Thoracic aorta (tissue), 2 donors: ENCODE data around the gene CCL22. TPM values are rescaled to one million over a fixed set of nuclear protein-coding genes. Genes with fewer than 3 reads are reported as not detected.
A peak's percentile ranks its signal among the peaks of the same experiment; 100 is the strongest.

Experiments used
- ATAC-seq: fragments of 150-250 bp; one replicate; pipeline ENCODE4 v1.8.0; 2017; ENCODE audit warnings: low read depth; ENCODE audit not compliant: insufficient number of reproducible peaks, low FRiP score
- DNase-seq: peaks from one replicate; pipeline ENCODE4 v3.0.0-alpha.2; 2020; ENCODE audit warnings: low spot score
- H3K27ac ChIP-seq, 2 donors: fragments of 200-600 bp; sonication (generic); 1 replicate in 1 of 2; 2 replicates in 1 of 2; pipeline ENCODE4 v1.5.1; 2016; ENCODE audit warnings: mild to moderate bottlenecking in 2 of 2, moderate library complexity in 2 of 2
- H3K27me3 ChIP-seq: fragments of 200-600 bp; sonication (generic); replicated peaks from 2 replicates; pipeline ENCODE4 v1.6.0; 2016; ENCODE audit warnings: mild to moderate bottlenecking; ENCODE audit not compliant: insufficient read depth
- H3K36me3 ChIP-seq: fragments of 200-600 bp; sonication (generic); one replicate; pipeline ENCODE4 v1.5.1; 2016
- H3K4me1 ChIP-seq, 2 donors: fragments of 200-600 bp; sonication (generic); 1 replicate in 1 of 2; 2 replicates in 1 of 2; pipeline versions ENCODE4 v1.5.1 to v1.6.0; 2016; ENCODE audit warnings: low read depth in 2 of 2, mild to moderate bottlenecking in 1 of 2; ENCODE audit not compliant: control insufficient read depth in 1 of 2
- H3K4me3 ChIP-seq: fragments of 200-600 bp; sonication (generic); 2 replicates; pipeline ENCODE4 v1.5.1; 2016; ENCODE audit warnings: mild to moderate bottlenecking
- H3K9me3 ChIP-seq: fragments of 200-600 bp; sonication (generic); 2 replicates; pipeline ENCODE4 v1.5.1; 2016
- CTCF ChIP-seq: fragments of 200-600 bp; sonication (generic); IDR thresholded peaks from one replicate; pipeline ENCODE4 v1.5.1; 2019; ENCODE audit warnings: antibody characterized with exemption
- total RNA-seq, 2 donors: library from RNA; depleted of rRNA; stranded (reverse); fragments of >200 nt; gene quantifications; one replicate each; pipeline versions ENCODE4 v1.1.0 to v1.2.3, GENCODE V29; 2016

The CCL22 gene
- total RNA-seq, 2 donors from 2014 or later, result not detected

GRCh38 chr16:57361404-57361803 lies 2.8 kb downstream of the CCL22 start:
- no peaks in the 10 kb centered on the region for H3K27me3 ChIP-seq
- no peaks in the 10 kb centered on the region for H3K36me3 ChIP-seq
- ATAC-seq (no peak), DNase-seq (no peak)
- TF ChIP-seq CTCF, result no peak
- peaks cover 0 to 6% of the 10 kb centered on the region in 2 donors for H3K4me1 ChIP-seq
- H3K4me3 ChIP-seq, result no peak overlapping the region
- H3K27ac ChIP-seq, result no peak overlapping the region
- no peaks in the 10 kb centered on the region for H3K9me3 ChIP-seq

- TF ChIP-seq CTCF, result no peak
- no peak for ATAC-seq
- H3K36me3 ChIP-seq, result no peaks in the 10 kb centered on the region
- peaks cover 0 to 10% of the 10 kb centered on the region in 2 donors for H3K4me1 ChIP-seq
- H3K9me3 ChIP-seq, result no peaks in the 10 kb centered on the region
- no peaks in the 10 kb centered on the region for H3K27me3 ChIP-seq
- H3K27ac ChIP-seq, result no peak overlapping the region
- H3K4me3 ChIP-seq, result no peak overlapping the region
- DNase-seq, result no peak
Observed at GRCh38 chr16:57364143-57364542, 5.6 kb downstream of the CCL22 start.

GRCh38 chr16:57366544-57367040 lies 8.0 kb downstream of the CCL22 start:
- no peak overlapping the region for H3K27ac ChIP-seq
- ATAC-seq, result no peak
- H3K36me3 ChIP-seq, result no peaks in the 10 kb centered on the region

GRCh38 chr16:57367116-57367752 lies 8.7 kb downstream of the CCL22 start:
- peak; percentile 29 for ATAC-seq
- no peak overlapping the region for H3K4me3 ChIP-seq
- H3K36me3 ChIP-seq, result no peaks in the 10 kb centered on the region
- no peak for TF ChIP-seq CTCF
- H3K27ac ChIP-seq, result no peak overlapping the region
- H3K4me1 ChIP-seq, result peaks cover 10 to 18% of the 10 kb centered on the region in 2 donors
- H3K9me3 ChIP-seq, result no peaks in the 10 kb centered on the region
- no peak for DNase-seq
- no peaks in the 10 kb centered on the region for H3K27me3 ChIP-seq

More at GRCh38 chr16:57366544-57367040, 8.0 kb downstream of the CCL22 start:
- H3K9me3 ChIP-seq, result no peaks in the 10 kb centered on the region
- H3K4me1 ChIP-seq, result peaks cover 5 to 13% of the 10 kb centered on the region in 2 donors
- H3K27me3 ChIP-seq, result no peaks in the 10 kb centered on the region
- no peak overlapping the region for H3K4me3 ChIP-seq
- no peak for DNase-seq
- TF ChIP-seq CTCF, result no peak

GRCh38 chr16:57371494-57372371 lies 13.2 kb downstream of the CCL22 start:
- Histone ChIP-seq H3K4me3 (peak overlapping the region; percentile 85), H3K9me3 (no peaks in the 10 kb centered on the region), H3K36me3 (no peaks in the 10 kb centered on the region), H3K27me3 (no peaks in the 10 kb centered on the region), H3K27ac (peak overlapping the region; percentile 98), H3K4me1 (peaks cover 14 to 39% of the 10 kb centered on the region in 2 donors)
- ATAC-seq, result no peak
- no peak for TF ChIP-seq CTCF
- DNase-seq, result peak; percentile 59
